NCI-H748 (cell line): ENCODE results near the gene TGM4.
"Not testable (repeated sequence)": the region's sequence is repeated elsewhere in the genome, so short reads cannot be mapped to it uniquely, and the experiment has no call there.

ENCODE experiments used
- DNase-seq: peaks from one replicate; lab custom pipeline; 2025; ENCODE audit not compliant: unreplicated experiment; lab: John Stamatoyannopoulos, UW

The TGM4 gene

GRCh38 chr3:44874308-44874707, at the start of gene TGM4:
Gene TGM4, plus strand, starts transcription at chr3:44874608. Its CDS starts 71 bp downstream, at chr3:44874679.
- DNase-seq, result no peak

GRCh38 chr3:44825264-44825925, 49.0 kb upstream of the TGM4 start:
- DNase-seq, result no peak

- no peak for DNase-seq
Measured at GRCh38 chr3:44827196-44827595, 47.2 kb upstream of the TGM4 start.

- no peak for DNase-seq
Measured at GRCh38 chr3:44831232-44831631, 43.2 kb upstream of the TGM4 start.

GRCh38 chr3:44832032-44832431, 42.4 kb upstream of the TGM4 start:
- DNase-seq, result no peak

- DNase-seq, result no peak
Measured at GRCh38 chr3:44832965-44833364, 41.4 kb upstream of the TGM4 start.

- DNase-seq, result no peak
Measured at GRCh38 chr3:44833394-44833793, 41.0 kb upstream of the TGM4 start.

- DNase-seq, result no peak
Measured at GRCh38 chr3:44835684-44836083, 38.7 kb upstream of the TGM4 start.

GRCh38 chr3:44842376-44842775, 32.0 kb upstream of the TGM4 start:
- no peak for DNase-seq

GRCh38 chr3:44845528-44846520, 28.6 kb upstream of the TGM4 start:
- no peak for DNase-seq

- DNase-seq, result no peak
Measured at GRCh38 chr3:44848634-44849033, 25.8 kb upstream of the TGM4 start.

GRCh38 chr3:44856663-44857062, 17.7 kb upstream of the TGM4 start:
- DNase-seq, result not testable (repeated sequence)

GRCh38 chr3:44860117-44860516, 14.3 kb upstream of the TGM4 start:
- DNase-seq, result no peak

GRCh38 chr3:44861412-44862225, 12.8 kb upstream of the TGM4 start, which contains the start of gene TMEM42:
Gene TMEM42, plus strand, starts transcription at chr3:44861912. Its CDS starts 13 bp downstream, at chr3:44861925.
- peak; percentile 88 for DNase-seq

- DNase-seq, result peak; percentile 27
Measured at GRCh38 chr3:44862226-44862637, 12.2 kb upstream of the TGM4 start.

- peak; percentile 75 for DNase-seq
Measured at GRCh38 chr3:44865272-44866035, 9.0 kb upstream of the TGM4 start.

GRCh38 chr3:44867421-44868111, 6.8 kb upstream of the TGM4 start:
- DNase-seq, result no peak

- peak; percentile 73 for DNase-seq
Measured at GRCh38 chr3:44870375-44871061, 3.9 kb upstream of the TGM4 start.

GRCh38 chr3:44875596-44875995, 1.2 kb downstream of the TGM4 start:
- no peak for DNase-seq
